H9 (cell line): ENCODE data around the gene IRF6. TPM values are rescaled to one million over a fixed set of nuclear protein-coding genes. Genes with fewer than 3 reads are reported as not detected.

Source experiments
- DNase-seq: peaks from one replicate; pipeline ENCODE4 v3.0.0-alpha.2; 2017
- H2AFZ ChIP-seq: one replicate; pipeline ENCODE4 v1.6.1; 2013; ENCODE audit warnings: mild to moderate bottlenecking, low read length, control low read depth, moderate library complexity
- H2AK5ac ChIP-seq: 2 replicates; pipeline ENCODE4 v1.6.1; 2013; ENCODE audit warnings: low read length, control low read depth, mixed read lengths; ENCODE audit not compliant: insufficient read length
- H2BK120ac ChIP-seq: one replicate; pipeline ENCODE4 v1.6.1; 2013; ENCODE audit warnings: low read depth, mild to moderate bottlenecking, low read length, control low read depth, inconsistent platforms; ENCODE audit not compliant: poor library complexity, severe bottlenecking
- H2BK12ac ChIP-seq: 2 replicates; pipeline ENCODE4 v1.6.1; 2013; ENCODE audit warnings: low read length, control low read depth, mixed read lengths, low read depth; ENCODE audit not compliant: insufficient read length
- H2BK15ac ChIP-seq: 2 replicates; pipeline ENCODE4 v1.6.1; 2013; ENCODE audit warnings: low read depth, low read length, control low read depth
- H2BK20ac ChIP-seq: one replicate; pipeline ENCODE4 v1.6.1; 2013; ENCODE audit warnings: low read depth, mild to moderate bottlenecking, low read length, control low read depth, inconsistent platforms; ENCODE audit not compliant: poor library complexity, severe bottlenecking
- H2BK5ac ChIP-seq: 2 replicates; pipeline ENCODE4 v1.6.1; 2013; ENCODE audit warnings: low read length, control low read depth, mixed read lengths; ENCODE audit not compliant: insufficient read length
- H3K14ac ChIP-seq: 2 replicates; pipeline ENCODE4 v1.6.1; 2013; ENCODE audit warnings: low read length, control low read depth; ENCODE audit not compliant: insufficient read depth
- H3K18ac ChIP-seq: 2 replicates; pipeline ENCODE4 v1.6.1; 2013; ENCODE audit warnings: low read depth, mild to moderate bottlenecking, mixed read lengths, low read length, control low read depth; ENCODE audit not compliant: insufficient read length
- H3K23ac ChIP-seq: 2 replicates; pipeline ENCODE4 v1.6.1; 2013; ENCODE audit warnings: low read length, control low read depth, mixed read lengths, low read depth; ENCODE audit not compliant: insufficient read length
- H3K23me2 ChIP-seq: 2 replicates; pipeline ENCODE4 v1.6.1; 2013; ENCODE audit warnings: low read depth, mild to moderate bottlenecking, mixed read lengths, low read length, control low read depth; ENCODE audit not compliant: insufficient read length, poor library complexity, severe bottlenecking
- H3K27ac ChIP-seq: 2 replicates; pipeline ENCODE4 v1.5.1; 2013; ENCODE audit warnings: low read length, control low read depth, mixed read lengths, low read depth; ENCODE audit not compliant: insufficient read length
- H3K27me3 ChIP-seq: 2 replicates; pipeline ENCODE4 v1.6.1; 2013; ENCODE audit warnings: low read length, control low read depth, inconsistent platforms; ENCODE audit not compliant: insufficient read depth
- H3K4ac ChIP-seq: 2 replicates; pipeline ENCODE4 v1.6.1; 2013; ENCODE audit warnings: low read depth, mild to moderate bottlenecking, control low read depth, inconsistent platforms, low read length, moderate library complexity
- H3K4me1 ChIP-seq: 2 replicates; pipeline ENCODE4 v1.6.1; 2013; ENCODE audit warnings: low read length, control low read depth, inconsistent platforms; ENCODE audit not compliant: insufficient read depth
- H3K4me2 ChIP-seq: 2 replicates; pipeline ENCODE4 v1.6.1; 2013; ENCODE audit warnings: low read length, control low read depth, mixed read lengths; ENCODE audit not compliant: insufficient read length, insufficient read depth
- H3K56ac ChIP-seq: 2 replicates; pipeline ENCODE4 v1.6.1; 2013; ENCODE audit warnings: low read depth, mild to moderate bottlenecking, mixed read lengths, low read length, control low read depth; ENCODE audit not compliant: insufficient read length
- H3K79me1 ChIP-seq: 2 replicates; pipeline ENCODE4 v1.6.1; 2013; ENCODE audit warnings: low read depth, mild to moderate bottlenecking, moderate library complexity, low read length, control low read depth, inconsistent platforms; ENCODE audit not compliant: insufficient read depth, poor library complexity, severe bottlenecking
- H3K79me2 ChIP-seq: 2 replicates; pipeline ENCODE4 v1.6.1; 2013; ENCODE audit warnings: low read length, control low read depth, inconsistent platforms; ENCODE audit not compliant: insufficient read depth
- H3K9ac ChIP-seq: 2 replicates; pipeline ENCODE4 v1.6.1; 2013; ENCODE audit warnings: low read length, control low read depth, mixed read lengths; ENCODE audit not compliant: insufficient read length; ENCODE audit errors: extremely low read depth
- H3K9me3 ChIP-seq: one replicate; pipeline ENCODE4 v1.6.1; 2013; ENCODE audit warnings: low read depth, low read length, inconsistent platforms; ENCODE audit not compliant: control insufficient read depth
- H3T11ph ChIP-seq: one replicate; pipeline ENCODE4 v1.6.1; 2013; ENCODE audit warnings: mild to moderate bottlenecking, low read length, control low read depth, inconsistent platforms
- H4K20me1 ChIP-seq: one replicate; pipeline ENCODE4 v1.6.1; 2013; ENCODE audit not compliant: control insufficient read depth, insufficient read length, insufficient read depth
- H4K5ac ChIP-seq: 2 replicates; pipeline ENCODE4 v1.6.1; 2013; ENCODE audit warnings: low read depth, mild to moderate bottlenecking, mixed read lengths, low read length, control low read depth; ENCODE audit not compliant: insufficient read length
- H4K8ac ChIP-seq: replicated peaks from 2 replicates; pipeline ENCODE4 v1.6.1; 2013; ENCODE audit warnings: low read length, control low read depth, mixed read lengths, low read depth; ENCODE audit not compliant: insufficient read length
- H4K91ac ChIP-seq: 2 replicates; pipeline ENCODE4 v1.6.1; 2013; ENCODE audit warnings: low read depth, mild to moderate bottlenecking, moderate library complexity, mixed read lengths, low read length, control low read depth; ENCODE audit not compliant: insufficient read length
- H3K27ac Mint-ChIP-seq, 3 experiments: 2 replicates in 2 of 3; 3 replicates in 1 of 3; pipeline ENCODE4 v1.8.0; 2020 to 2021; ENCODE audit warnings: mixed read lengths in 3 of 3, mild to moderate bottlenecking in 1 of 3, moderate library complexity in 1 of 3
- H3K27me3 Mint-ChIP-seq: 2 replicates; pipeline ENCODE4 v1.8.0; 2021; ENCODE audit warnings: low read depth, mild to moderate bottlenecking, moderate library complexity, mixed read lengths
- H3K36me3 Mint-ChIP-seq, 3 experiments: 2 replicates in 2 of 3; 3 replicates in 1 of 3; pipeline ENCODE4 v1.8.0; 2020 to 2021; ENCODE audit warnings: low read depth in 3 of 3, mixed read lengths in 3 of 3; ENCODE audit not compliant: insufficient read depth in 1 of 3
- H3K4me1 Mint-ChIP-seq, 2 experiments: 2 replicates each; pipeline ENCODE4 v1.8.0; 2020; ENCODE audit warnings: mixed read lengths in 2 of 2
- H3K4me3 Mint-ChIP-seq, 2 experiments: 2 replicates in 1 of 2; 3 replicates in 1 of 2; pipeline ENCODE4 v1.8.0; 2020 to 2021; ENCODE audit warnings: mild to moderate bottlenecking in 2 of 2, mixed read lengths in 2 of 2, moderate library complexity in 1 of 2
- H3K9me3 Mint-ChIP-seq, 2 experiments: 2 replicates in 1 of 2; 3 replicates in 1 of 2; pipeline ENCODE4 v1.8.0; 2020; ENCODE audit warnings: mild to moderate bottlenecking in 2 of 2, mixed read lengths in 2 of 2, moderate library complexity in 1 of 2
- CTCF ChIP-seq: fragments of 200-600 bp; sonication (generic); conservative IDR thresholded peaks from 3 replicates; pipeline ENCODE4 v1.8.0; 2021; ENCODE audit warnings: antibody characterized with exemption, mild to moderate bottlenecking
- WGBS: extraction: QIAGEN DNeasy Blood & Tissue Kit; methylation state at CpG from one replicate; pipeline ENCODE4 v1.1.7; 2013; ENCODE audit warnings: missing lambda C conversion rate, low lambda C conversion rate, mixed read lengths; ENCODE audit not compliant: insufficient read length; ENCODE audit errors: extremely low coverage; 5-methylcytosine and 5-hydroxymethylcytosine counted together
- total RNA-seq: library from RNA; stranded (reverse); gene quantifications from 2 replicates; pipeline ENCODE4 v1.2.1, GENCODE V29; 2021

The IRF6 gene
- total RNA-seq, 1 experiment from 2014 or later, result 7.1 TPM

GRCh38 chr1:209778102-209778501, 27.8 kb downstream of the IRF6 start:
- no peak overlapping the region for H3K27ac Mint-ChIP-seq
- no peak overlapping the region for H3K9ac ChIP-seq
- no peak overlapping the region for H2BK12ac ChIP-seq
- no peak for DNase-seq
- no peak overlapping the region for H3K18ac ChIP-seq
- no peak overlapping the region for H4K5ac ChIP-seq
- no peaks in the 10 kb centered on the region for H3K27me3 ChIP-seq
- H3K4ac ChIP-seq, result no peak overlapping the region
- no peak overlapping the region for H2AFZ ChIP-seq
- H3K27me3 Mint-ChIP-seq, result peaks cover 5% of the 10 kb centered on the region; the same call in 1 of the 2 replicates
- no peak overlapping the region for H2BK5ac ChIP-seq
- no peak overlapping the region for H3K23ac ChIP-seq
- no peaks in the 10 kb centered on the region for H3K23me2 ChIP-seq
- H3K9me3 Mint-ChIP-seq, result no peaks in the 10 kb centered on the region
- no peaks in the 10 kb centered on the region for H3K79me1 ChIP-seq
- WGBS, result no CpG with 5 or more reads among the region's 1 CpG
- H3K4me1 ChIP-seq, result no peaks in the 10 kb centered on the region
- H3K4me2 ChIP-seq, result no peak overlapping the region
- no peaks in the 10 kb centered on the region for H3K9me3 ChIP-seq
- H4K91ac ChIP-seq, result no peak overlapping the region
- no peak overlapping the region for H4K8ac ChIP-seq
- H4K20me1 ChIP-seq, result no peaks in the 10 kb centered on the region
- no peak overlapping the region for H2BK120ac ChIP-seq
- no peaks in the 10 kb centered on the region for H3K4me1 Mint-ChIP-seq
- no peak overlapping the region for H2AK5ac ChIP-seq
- no peak overlapping the region for H3T11ph ChIP-seq
- no peaks in the 10 kb centered on the region; the same call in 1 of the 2 replicates for H3K79me2 ChIP-seq
- no peak overlapping the region for H2BK20ac ChIP-seq
- no peak overlapping the region for H3K27ac ChIP-seq
- H3K14ac ChIP-seq, result no peak overlapping the region
- no peak for TF ChIP-seq CTCF
- no peak overlapping the region for H2BK15ac ChIP-seq
- peaks cover 0 to 7% (median 0%) of the 10 kb centered on the region in 3 experiments; a peak in 2 of 7 replicates for H3K36me3 Mint-ChIP-seq
- no peak overlapping the region for H3K4me3 Mint-ChIP-seq
- no peak overlapping the region for H3K56ac ChIP-seq
